SH-SY5Y (cell line): ENCODE data around the gene ADCY3.

Experiments
- GATA2 ChIP-seq: IDR thresholded peaks from 2 replicates; pipeline ENCODE4 v1.6.1; 2011; ENCODE audit warnings: mild to moderate bottlenecking, low read depth, low read length
- GATA3 ChIP-seq: IDR thresholded peaks from 2 replicates; pipeline ENCODE4 v1.6.1; 2011; ENCODE audit warnings: low read depth, mild to moderate bottlenecking, low read length, moderate library complexity

The ADCY3 gene

GRCh38 chr2:24844023-24844685 is 75.9 kb downstream of the ADCY3 start:
- no peak for TF ChIP-seq GATA2

DNA sequence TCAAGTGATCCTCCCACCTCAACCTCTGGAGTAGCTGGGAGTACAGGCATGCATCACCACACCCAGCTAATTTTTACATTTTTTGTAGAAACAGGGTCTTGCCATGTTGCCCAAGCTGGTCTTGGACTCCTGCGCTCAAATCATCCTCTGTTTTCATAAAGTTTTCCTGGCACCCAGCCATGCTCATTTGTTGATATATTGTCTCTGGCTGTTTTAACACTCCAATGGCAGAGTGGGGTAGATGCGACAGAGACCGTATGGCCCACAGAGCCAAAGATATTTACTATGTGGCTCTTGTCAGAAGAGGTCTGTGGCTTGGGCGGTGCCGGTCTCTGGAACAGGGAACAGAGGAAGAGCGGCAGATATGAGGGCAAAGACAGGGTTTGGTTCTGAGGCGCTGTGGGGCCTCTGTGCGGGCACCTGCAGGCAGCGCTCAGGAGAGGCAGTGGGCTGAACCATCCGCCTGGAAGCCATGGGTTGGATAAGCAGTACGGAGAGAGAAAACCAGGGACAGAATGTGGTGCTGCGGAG is 76.6 kb downstream of the ADCY3 start:
- TF ChIP-seq GATA2, result no peak
- TF ChIP-seq GATA3, result no peak

GRCh38 chr2:24842081-24843050 is 77.7 kb downstream of the ADCY3 start:
- TF ChIP-seq GATA3, result no peak
- TF ChIP-seq GATA2, result no peak

DNA sequence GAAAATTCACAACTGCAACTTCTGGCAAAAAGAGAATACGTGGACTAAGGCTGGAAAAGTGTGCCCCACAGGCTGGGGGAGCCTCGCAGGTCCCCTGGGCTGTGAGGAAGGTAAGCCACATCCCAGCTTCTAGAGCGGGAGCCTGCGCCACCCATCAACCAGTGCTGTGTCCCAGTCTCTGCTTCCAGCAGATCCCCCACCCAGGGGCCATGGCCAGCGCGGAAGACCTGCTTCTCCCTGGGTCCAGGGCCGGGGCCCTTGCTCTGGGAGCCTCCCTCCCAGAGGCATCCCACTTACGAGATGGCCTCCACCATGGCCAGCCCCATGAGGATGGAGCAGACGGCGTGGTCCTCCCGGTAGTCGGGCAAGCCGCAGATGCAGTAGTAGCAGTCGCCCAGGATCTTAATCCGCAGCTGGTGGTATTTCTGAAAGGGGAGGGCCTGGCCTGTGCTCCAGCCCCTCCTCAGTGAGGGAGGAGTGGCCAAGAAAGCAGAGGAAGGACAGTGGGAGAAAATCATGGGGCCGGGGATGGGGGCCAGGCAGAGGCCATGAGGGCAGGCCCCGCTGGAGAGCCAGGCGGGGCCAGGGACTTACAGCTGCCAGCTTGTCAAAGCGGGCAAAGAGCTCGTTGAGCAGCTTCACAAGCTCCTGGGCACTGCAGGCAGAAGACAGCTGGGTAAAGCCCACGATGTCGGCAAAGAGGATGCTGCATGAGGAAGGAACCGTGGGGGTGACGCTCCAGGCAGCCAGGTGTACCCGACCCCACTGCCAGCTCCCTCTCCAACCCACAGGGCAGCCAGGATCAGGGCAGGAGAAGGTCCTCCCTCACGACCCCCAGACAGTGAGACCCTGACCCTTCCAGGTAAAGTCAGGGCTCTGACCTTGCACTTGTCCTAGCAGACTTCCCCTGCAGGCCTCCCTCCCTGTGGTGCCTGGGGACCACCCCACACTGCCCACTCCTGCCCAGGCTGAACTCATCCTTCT is 78.8 kb downstream of the ADCY3 start:
- no peak for TF ChIP-seq GATA3
- no peak for TF ChIP-seq GATA2

DNA sequence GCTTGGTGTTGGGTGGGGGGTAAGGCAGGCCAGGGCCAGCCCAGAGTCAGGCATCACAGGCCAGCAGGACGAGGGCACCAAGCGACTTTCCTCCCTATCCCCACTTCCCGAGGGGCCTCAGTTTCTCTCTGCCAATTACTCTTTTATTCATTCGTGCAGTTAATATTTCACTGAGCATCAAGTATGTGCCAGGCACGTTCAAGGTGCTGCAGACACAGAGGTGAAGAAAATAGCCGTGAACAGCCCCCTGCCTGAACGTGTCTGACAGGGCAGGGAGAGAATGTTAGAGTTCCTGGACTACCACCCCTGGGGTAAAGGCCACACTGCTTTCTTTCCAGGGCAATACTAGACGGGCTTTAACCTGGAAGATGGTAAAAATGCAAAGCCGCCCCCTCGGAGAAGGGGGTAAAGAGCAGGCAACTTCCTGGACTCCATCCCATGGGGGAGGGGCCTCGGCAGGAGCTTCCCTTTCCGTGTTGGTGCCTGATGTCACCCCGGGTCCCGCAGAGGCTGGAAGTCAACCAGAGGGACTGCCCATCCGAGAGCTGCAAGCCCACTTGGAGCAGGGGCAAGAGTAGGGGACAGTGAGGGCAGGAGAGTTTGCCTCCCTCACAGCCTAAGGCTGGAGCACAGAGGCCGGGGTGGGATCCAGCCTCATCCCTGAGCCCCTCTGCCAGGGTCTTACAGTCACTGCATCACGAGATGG is 79.7 kb downstream of the ADCY3 start:
- TF ChIP-seq GATA3 (no peak), GATA2 (no peak)

GRCh38 chr2:24839729-24840128 is 80.3 kb downstream of the ADCY3 start:
- TF ChIP-seq GATA2, result no peak
- no peak for TF ChIP-seq GATA3

- no peak for TF ChIP-seq GATA2
- no peak for TF ChIP-seq GATA3
These were observed 81.5 kb downstream of the ADCY3 start for GRCh38 chr2:24838541-24838940.

GRCh38 chr2:24837996-24838513 is 82.0 kb downstream of the ADCY3 start:
- TF ChIP-seq GATA3 (no peak), GATA2 (no peak)

- TF ChIP-seq GATA3, result no peak
- no peak for TF ChIP-seq GATA2
These were observed 83.3 kb downstream of the ADCY3 start for GRCh38 chr2:24836706-24837105.

- TF ChIP-seq GATA2 (no peak), GATA3 (no peak)
These were observed 83.8 kb downstream of the ADCY3 start for GRCh38 chr2:24836206-24836605.

GRCh38 chr2:24834733-24835395 is 85.2 kb downstream of the ADCY3 start:
- no peak for TF ChIP-seq GATA3
- TF ChIP-seq GATA2, result no peak

DNA sequence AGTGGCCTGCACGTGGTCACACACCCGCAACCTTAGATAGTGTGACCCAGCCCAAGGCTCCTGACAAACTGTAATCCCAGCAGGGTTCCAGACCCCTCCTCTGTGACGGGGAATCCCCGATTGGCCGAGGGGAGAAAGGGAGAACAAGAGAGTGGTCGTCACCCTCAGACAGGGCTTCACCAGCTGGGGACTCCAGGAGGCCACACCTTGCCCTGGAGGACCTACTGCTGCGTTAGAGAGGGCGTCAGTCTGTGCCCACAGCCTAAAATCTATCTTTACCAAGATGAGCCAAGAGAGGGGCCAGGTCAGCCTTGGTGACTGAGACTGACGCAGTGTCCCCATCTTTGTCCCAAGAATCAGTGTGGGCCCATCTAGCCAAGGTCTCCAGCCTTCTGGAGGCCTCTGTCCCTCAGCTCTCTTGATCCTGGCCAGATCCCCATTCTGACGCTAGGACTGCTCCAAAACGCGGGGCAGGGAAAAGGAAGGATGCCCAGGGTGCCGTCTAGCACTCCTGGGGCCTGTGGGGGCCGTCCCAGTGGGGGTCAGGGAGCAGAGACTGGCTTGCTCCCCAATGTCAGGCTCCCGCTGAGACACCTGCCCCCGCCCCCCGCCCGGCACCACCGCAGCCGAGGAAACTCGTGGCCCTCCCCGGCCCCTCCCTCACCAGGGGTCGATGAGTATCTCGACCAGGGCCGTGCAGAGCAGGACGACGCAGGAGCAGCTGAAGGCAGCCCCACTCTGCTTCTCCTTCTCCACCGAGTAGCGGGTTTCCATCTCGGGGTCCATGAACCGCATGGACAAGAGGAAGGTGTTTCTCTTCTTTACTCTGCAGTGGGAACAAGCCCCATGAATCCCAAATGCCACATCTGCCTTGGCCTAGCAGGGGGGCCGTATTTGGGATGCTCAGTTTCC is 86.0 kb downstream of the ADCY3 start:
- TF ChIP-seq GATA2 (no peak), GATA3 (no peak)
